ENCODE data around the gene STX2. TPM values are rescaled to one million over a fixed set of nuclear protein-coding genes. Genes with fewer than 3 reads are reported as not detected.

Gene STX2
- total and polyA plus RNA-seq, 3 donors from 2014 or later = 27.3 to 39.5 (median 33.5) TPM

- H3K9me3 ChIP-seq = no peaks in the 10 kb centered on the region
- TF ChIP-seq CTCF (IDR thresholded peaks at IDR 0.05) = no peak
- TF ChIP-seq POLR2A (IDR thresholded peaks at IDR 0.05) = no peak
- WGBS, 2 donors = 71 to 82% methylated on average over 6 of the region's 6 CpGs
- no peak overlapping the region for H3K4me3 ChIP-seq
- no peaks in the 10 kb centered on the region for H3K4me1 ChIP-seq
- intact Hi-C loops (cut with DNase I; ENCODE audit: low total_unique reads) = no loop called here
- no peak overlapping the region for H3K27ac ChIP-seq
- H3K36me3 ChIP-seq (ENCODE audit: low read depth, missing control alignments) = no peaks in the 10 kb centered on the region
- no peaks in the 10 kb centered on the region for H3K27me3 ChIP-seq
- DNase-seq = no peak
Measured at GRCh38 chr12:130825771-130826150, 13.3 kb downstream of the STX2 start.

GRCh38 chr12:130819681-130820080, 19.4 kb downstream of the STX2 start:
- Histone ChIP-seq H3K27me3 (no peaks in the 10 kb centered on the region), H3K4me3 (no peak overlapping the region), H3K36me3 (ENCODE audit: low read depth, missing control alignments) (no peaks in the 10 kb centered on the region), H3K9me3 (no peaks in the 10 kb centered on the region), H3K27ac (peak overlapping the region in 1 of 2 donors; percentile 1), H3K4me1 (no peaks in the 10 kb centered on the region)
- 80 to 85% methylated on average over 12 of the region's 12 CpGs for WGBS, 2 donors
- DNase-seq = no peak
- TF ChIP-seq POLR2A (IDR thresholded peaks at IDR 0.05) (no peak), CTCF (IDR thresholded peaks at IDR 0.05) (no peak)
- intact Hi-C loops (cut with DNase I; ENCODE audit: low total_unique reads) = no loop called here

GRCh38 chr12:130818635-130819576, 20.1 kb downstream of the STX2 start:
- peak overlapping the region in 1 of 2 donors; percentile 1 for H3K27ac ChIP-seq
- TF ChIP-seq CTCF (IDR thresholded peaks at IDR 0.05) (peak; percentile 75 to 91 (median 84)), POLR2A (IDR thresholded peaks at IDR 0.05) (no peak)
- intact Hi-C loops (cut with DNase I; ENCODE audit: low total_unique reads) = no loop called here
- 9 to 27% methylated on average over 47 to 58 of the region's 58 CpGs for WGBS, 2 donors
- H3K9me3 ChIP-seq = no peaks in the 10 kb centered on the region
- peak; percentile 77 for DNase-seq
- H3K4me1 ChIP-seq = no peaks in the 10 kb centered on the region
- H3K4me3 ChIP-seq = peak overlapping the region; percentile 48 to 55
- no peaks in the 10 kb centered on the region for H3K36me3 ChIP-seq (ENCODE audit: low read depth, missing control alignments)
- H3K27me3 ChIP-seq = no peaks in the 10 kb centered on the region

- intact Hi-C loops (cut with DNase I; ENCODE audit: low total_unique reads) = no loop called here
- WGBS, 2 donors = 57 to 68% methylated on average over 5 to 14 of the region's 14 CpGs
- peak overlapping the region; percentile 48 to 55 for H3K4me3 ChIP-seq
Measured at GRCh38 chr12:130818272-130818634, 20.8 kb downstream of the STX2 start.

More at GRCh38 chr12:130818272-130818634, 20.8 kb downstream of the STX2 start:
- H3K27me3 ChIP-seq = no peaks in the 10 kb centered on the region
- no peaks in the 10 kb centered on the region for H3K36me3 ChIP-seq (ENCODE audit: low read depth, missing control alignments)
- H3K27ac ChIP-seq = no peak overlapping the region
- no peaks in the 10 kb centered on the region for H3K9me3 ChIP-seq
- DNase-seq = no peak
- no peaks in the 10 kb centered on the region for H3K4me1 ChIP-seq
- TF ChIP-seq POLR2A (IDR thresholded peaks at IDR 0.05) (no peak), CTCF (IDR thresholded peaks at IDR 0.05) (no peak)

Data from testis (tissue), 3 donors.